ENCODE results near the gene POLR2H. TPM values are rescaled to one million over a fixed set of nuclear protein-coding genes. Genes with fewer than 3 reads are reported as not detected.
"Not testable (repeated sequence)": the region's sequence is repeated elsewhere in the genome, so short reads cannot be mapped to it uniquely, and the experiment has no call there.

POLR2H gene
- total RNA-seq, 1 donor from 2014 or later, result 87.8 TPM

- DNase-seq (ENCODE audit: extremely low spot score, unreplicated experiment), result no peak
- peak overlapping the region; percentile 88 for H3K27ac Mint-ChIP-seq
- TF ChIP-seq, protein P1, sequence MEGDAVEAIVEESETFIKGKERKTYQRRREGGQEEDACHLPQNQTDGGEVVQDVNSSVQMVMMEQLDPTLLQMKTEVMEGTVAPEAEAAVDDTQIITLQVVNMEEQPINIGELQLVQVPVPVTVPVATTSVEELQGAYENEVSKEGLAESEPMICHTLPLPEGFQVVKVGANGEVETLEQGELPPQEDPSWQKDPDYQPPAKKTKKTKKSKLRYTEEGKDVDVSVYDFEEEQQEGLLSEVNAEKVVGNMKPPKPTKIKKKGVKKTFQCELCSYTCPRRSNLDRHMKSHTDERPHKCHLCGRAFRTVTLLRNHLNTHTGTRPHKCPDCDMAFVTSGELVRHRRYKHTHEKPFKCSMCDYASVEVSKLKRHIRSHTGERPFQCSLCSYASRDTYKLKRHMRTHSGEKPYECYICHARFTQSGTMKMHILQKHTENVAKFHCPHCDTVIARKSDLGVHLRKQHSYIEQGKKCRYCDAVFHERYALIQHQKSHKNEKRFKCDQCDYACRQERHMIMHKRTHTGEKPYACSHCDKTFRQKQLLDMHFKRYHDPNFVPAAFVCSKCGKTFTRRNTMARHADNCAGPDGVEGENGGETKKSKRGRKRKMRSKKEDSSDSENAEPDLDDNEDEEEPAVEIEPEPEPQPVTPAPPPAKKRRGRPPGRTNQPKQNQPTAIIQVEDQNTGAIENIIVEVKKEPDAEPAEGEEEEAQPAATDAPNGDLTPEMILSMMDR (conservative IDR thresholded peaks at IDR 0.05), result no peak
- H3K27me3 Mint-ChIP-seq, result no peaks in the 10 kb centered on the region
- H3K4me1 Mint-ChIP-seq (ENCODE audit: unreplicated experiment), result peaks cover 37% of the 10 kb centered on the region
- peak overlapping the region; percentile 79 for H3K4me3 Mint-ChIP-seq
- H3K9me3 Mint-ChIP-seq, result no peaks in the 10 kb centered on the region
- peaks cover 17% of the 10 kb centered on the region for H3K36me3 Mint-ChIP-seq
Measured at GRCh38 chr3:184339001-184339400, 22.5 kb upstream of the POLR2H start.

- not testable (repeated sequence) for H3K9me3 Mint-ChIP-seq; H3K27me3 Mint-ChIP-seq; DNase-seq (ENCODE audit: extremely low spot score, unreplicated experiment); H3K4me3 Mint-ChIP-seq
- Mint-ChIP-seq H3K4me1 (ENCODE audit: unreplicated experiment) (peaks cover 37% of the 10 kb centered on the region), H3K27ac (peak overlapping the region; percentile 88), H3K36me3 (peaks cover 14% of the 10 kb centered on the region)
Measured at GRCh38 chr3:184339451-184340135, 21.9 kb upstream of the POLR2H start.

DNA sequence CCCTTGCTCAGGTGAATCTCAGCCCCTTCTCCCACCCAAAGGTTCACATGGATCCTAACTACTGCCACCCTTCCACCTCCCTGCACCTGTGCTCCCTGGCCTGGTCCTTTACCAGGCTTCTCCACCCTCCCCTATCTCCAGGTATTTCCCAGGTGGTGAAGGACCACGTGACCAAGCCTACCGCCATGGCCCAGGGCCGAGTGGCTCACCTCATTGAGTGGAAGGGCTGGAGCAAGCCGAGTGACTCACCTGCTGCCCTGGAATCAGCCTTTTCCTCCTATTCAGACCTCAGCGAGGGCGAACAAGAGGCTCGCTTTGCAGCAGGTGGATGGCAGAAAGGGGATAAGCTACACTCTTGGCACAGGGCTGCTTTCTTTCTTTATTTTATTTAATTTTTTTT is 19.6 kb upstream of the POLR2H start:
- Mint-ChIP-seq H3K4me1 (ENCODE audit: unreplicated experiment) (peaks cover 40% of the 10 kb centered on the region), H3K27me3 (no peaks in the 10 kb centered on the region), H3K4me3 (no peak overlapping the region), H3K9me3 (no peaks in the 10 kb centered on the region), H3K27ac (no peak overlapping the region), H3K36me3 (peaks cover 19% of the 10 kb centered on the region)
- TF ChIP-seq, protein P1 (conservative IDR thresholded peaks at IDR 0.05), result no peak
- no peak for DNase-seq (ENCODE audit: extremely low spot score, unreplicated experiment)

DNA sequence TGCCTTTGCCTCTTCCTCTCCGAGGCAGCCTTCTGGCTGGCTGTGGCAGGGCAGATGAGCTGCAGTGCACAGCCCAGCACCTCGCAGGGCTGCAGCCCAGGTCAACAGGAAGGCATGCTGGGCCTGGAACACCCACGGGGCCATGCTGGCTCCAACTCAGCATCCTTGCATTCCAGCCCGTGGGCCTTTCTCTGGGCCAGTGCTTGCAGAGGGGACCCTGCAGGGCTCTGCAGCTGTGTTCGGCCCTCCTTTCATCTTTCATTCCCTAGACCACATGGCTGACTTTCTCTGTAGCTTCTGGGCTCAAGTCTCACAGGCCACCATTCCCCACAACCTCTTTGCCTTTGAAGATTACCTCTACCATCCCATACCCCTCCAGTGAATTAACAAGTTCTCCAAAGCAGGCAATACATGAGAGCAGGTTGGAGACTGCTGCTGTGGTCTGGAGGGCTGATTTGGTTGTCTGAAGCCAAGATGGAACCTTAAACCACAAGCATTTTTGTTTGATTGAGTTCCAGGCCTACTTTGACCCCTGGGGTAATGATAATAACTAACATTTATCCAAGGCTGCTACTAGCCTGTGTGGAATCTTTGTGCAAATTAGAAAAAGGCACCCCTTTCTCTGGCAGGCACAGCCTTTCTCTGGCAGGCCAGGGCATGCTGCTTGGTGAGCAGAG is 18.2 kb upstream of the POLR2H start:
- no peak for DNase-seq (ENCODE audit: extremely low spot score, unreplicated experiment)
- Mint-ChIP-seq H3K27ac (no peak overlapping the region), H3K4me3 (no peak overlapping the region), H3K36me3 (peaks cover 15% of the 10 kb centered on the region), H3K4me1 (ENCODE audit: unreplicated experiment) (peaks cover 38% of the 10 kb centered on the region), H3K9me3 (no peaks in the 10 kb centered on the region), H3K27me3 (no peaks in the 10 kb centered on the region)
- TF ChIP-seq, protein P1 (conservative IDR thresholded peaks at IDR 0.05), result no peak

DNA sequence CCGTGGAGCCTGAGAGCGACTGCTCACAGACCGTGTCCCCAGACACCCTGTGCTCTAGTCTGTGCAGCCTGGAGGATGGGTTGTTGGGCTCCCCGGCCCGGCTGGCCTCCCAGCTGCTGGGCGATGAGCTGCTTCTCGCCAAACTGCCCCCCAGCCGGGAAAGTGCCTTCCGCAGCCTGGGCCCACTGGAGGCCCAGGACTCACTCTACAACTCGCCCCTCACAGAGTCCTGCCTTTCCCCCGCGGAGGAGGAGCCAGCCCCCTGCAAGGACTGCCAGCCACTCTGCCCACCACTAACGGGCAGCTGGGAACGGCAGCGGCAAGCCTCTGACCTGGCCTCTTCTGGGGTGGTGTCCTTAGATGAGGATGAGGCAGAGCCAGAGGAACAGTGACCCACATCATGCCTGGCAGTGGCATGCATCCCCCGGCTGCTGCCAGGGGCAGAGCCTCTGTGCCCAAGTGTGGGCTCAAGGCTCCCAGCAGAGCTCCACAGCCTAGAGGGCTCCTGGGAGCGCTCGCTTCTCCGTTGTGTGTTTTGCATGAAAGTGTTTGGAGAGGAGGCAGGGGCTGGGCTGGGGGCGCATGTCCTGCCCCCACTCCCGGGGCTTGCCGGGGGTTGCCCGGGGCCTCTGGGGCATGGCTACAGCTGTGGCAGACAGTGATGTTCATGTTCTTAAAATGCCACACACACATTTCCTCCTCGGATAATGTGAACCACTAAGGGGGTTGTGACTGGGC is 16.8 kb upstream of the POLR2H start:
- TF ChIP-seq, protein P1 (conservative IDR thresholded peaks at IDR 0.05), result no peak
- Mint-ChIP-seq H3K27ac (no peak overlapping the region), H3K4me3 (no peak overlapping the region), H3K4me1 (ENCODE audit: unreplicated experiment) (peaks cover 39% of the 10 kb centered on the region), H3K36me3 (peaks cover 15% of the 10 kb centered on the region), H3K9me3 (no peaks in the 10 kb centered on the region), H3K27me3 (no peaks in the 10 kb centered on the region)
- DNase-seq (ENCODE audit: extremely low spot score, unreplicated experiment), result no peak
